Measurements from ENCODE around the gene SH3BP4. TPM values are rescaled to one million over a fixed set of nuclear protein-coding genes. Genes with fewer than 3 reads are reported as not detected.

Gene SH3BP4
- total RNA-seq, 1 donor from 2014 or later: 58.6 TPM

- Mint-ChIP-seq H3K27me3 (ENCODE audit: unreplicated experiment) (peaks cover 5% of the 10 kb centered on the region), H3K9me3 (ENCODE audit: unreplicated experiment) (no peaks in the 10 kb centered on the region), H3K27ac (ENCODE audit: unreplicated experiment) (no peak overlapping the region), H3K4me3 (ENCODE audit: unreplicated experiment) (no peak overlapping the region), H3K4me1 (ENCODE audit: unreplicated experiment) (peaks cover 15% of the 10 kb centered on the region), H3K36me3 (ENCODE audit: low read depth, unreplicated experiment) (peaks cover 19% of the 10 kb centered on the region)
- DNase-seq (ENCODE audit: low spot score): no peak
- TF ChIP-seq, protein P1, sequence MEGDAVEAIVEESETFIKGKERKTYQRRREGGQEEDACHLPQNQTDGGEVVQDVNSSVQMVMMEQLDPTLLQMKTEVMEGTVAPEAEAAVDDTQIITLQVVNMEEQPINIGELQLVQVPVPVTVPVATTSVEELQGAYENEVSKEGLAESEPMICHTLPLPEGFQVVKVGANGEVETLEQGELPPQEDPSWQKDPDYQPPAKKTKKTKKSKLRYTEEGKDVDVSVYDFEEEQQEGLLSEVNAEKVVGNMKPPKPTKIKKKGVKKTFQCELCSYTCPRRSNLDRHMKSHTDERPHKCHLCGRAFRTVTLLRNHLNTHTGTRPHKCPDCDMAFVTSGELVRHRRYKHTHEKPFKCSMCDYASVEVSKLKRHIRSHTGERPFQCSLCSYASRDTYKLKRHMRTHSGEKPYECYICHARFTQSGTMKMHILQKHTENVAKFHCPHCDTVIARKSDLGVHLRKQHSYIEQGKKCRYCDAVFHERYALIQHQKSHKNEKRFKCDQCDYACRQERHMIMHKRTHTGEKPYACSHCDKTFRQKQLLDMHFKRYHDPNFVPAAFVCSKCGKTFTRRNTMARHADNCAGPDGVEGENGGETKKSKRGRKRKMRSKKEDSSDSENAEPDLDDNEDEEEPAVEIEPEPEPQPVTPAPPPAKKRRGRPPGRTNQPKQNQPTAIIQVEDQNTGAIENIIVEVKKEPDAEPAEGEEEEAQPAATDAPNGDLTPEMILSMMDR (IDR thresholded peaks at IDR 0.05; ENCODE audit: unreplicated experiment): no peak
Observed at GRCh38 chr2:235024191-235024860, 72.5 kb downstream of the SH3BP4 start.

DNA sequence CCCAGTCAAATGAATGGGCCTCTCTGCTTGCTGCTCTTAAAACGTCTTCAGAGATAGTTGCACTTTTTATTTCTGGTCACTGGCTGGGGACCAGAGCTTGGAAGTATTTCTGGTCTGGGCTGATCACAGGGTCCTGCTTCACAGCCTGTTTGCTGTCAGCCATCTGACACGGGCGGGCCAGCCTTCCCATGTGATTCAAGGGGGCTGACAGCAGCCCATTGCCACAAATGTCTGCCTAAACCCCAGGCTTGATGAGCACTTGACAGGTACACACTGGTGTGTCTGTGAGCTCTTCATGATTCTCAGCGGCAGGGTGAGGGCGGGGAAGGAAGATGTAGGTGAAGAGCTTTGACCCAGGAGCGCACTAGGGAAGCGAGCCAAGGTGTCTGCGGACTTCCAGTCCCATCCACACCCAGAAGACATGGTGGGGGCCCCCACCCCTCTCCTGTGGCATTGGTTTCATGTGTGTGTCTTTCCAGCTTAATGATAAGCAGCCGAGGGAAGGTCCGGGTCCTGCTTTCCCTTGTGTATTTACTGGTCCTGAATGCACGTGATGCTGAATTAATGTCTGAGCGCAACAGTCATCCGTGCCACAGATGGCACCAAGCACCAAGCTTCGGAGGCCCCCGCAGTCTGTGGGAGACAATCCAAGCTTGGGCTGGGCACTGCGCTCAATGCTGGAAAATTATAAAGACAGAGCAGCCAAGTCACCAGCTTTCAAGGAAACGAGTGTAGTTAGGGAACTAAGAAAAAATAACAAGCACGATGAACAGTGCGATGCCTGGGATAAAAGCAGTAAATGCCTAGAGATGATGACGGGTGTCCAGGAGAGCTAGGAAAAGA, 73.3 kb downstream of the SH3BP4 start:
- TF ChIP-seq, protein P1 (IDR thresholded peaks at IDR 0.05; ENCODE audit: unreplicated experiment): no peak
- Mint-ChIP-seq H3K4me1 (ENCODE audit: unreplicated experiment) (peaks cover 15% of the 10 kb centered on the region), H3K36me3 (ENCODE audit: low read depth, unreplicated experiment) (peaks cover 19% of the 10 kb centered on the region), H3K4me3 (ENCODE audit: unreplicated experiment) (no peak overlapping the region), H3K9me3 (ENCODE audit: unreplicated experiment) (no peaks in the 10 kb centered on the region), H3K27me3 (ENCODE audit: unreplicated experiment) (peaks cover 8% of the 10 kb centered on the region), H3K27ac (ENCODE audit: unreplicated experiment) (no peak overlapping the region)
- DNase-seq (ENCODE audit: low spot score): no peak

GRCh38 chr2:235025800-235026536, 74.2 kb downstream of the SH3BP4 start:
- Mint-ChIP-seq H3K27me3 (ENCODE audit: unreplicated experiment) (peaks cover 8% of the 10 kb centered on the region), H3K4me1 (ENCODE audit: unreplicated experiment) (peaks cover 18% of the 10 kb centered on the region), H3K4me3 (ENCODE audit: unreplicated experiment) (no peak overlapping the region), H3K27ac (ENCODE audit: unreplicated experiment) (no peak overlapping the region), H3K36me3 (ENCODE audit: low read depth, unreplicated experiment) (peaks cover 19% of the 10 kb centered on the region), H3K9me3 (ENCODE audit: unreplicated experiment) (no peaks in the 10 kb centered on the region)
- DNase-seq (ENCODE audit: low spot score): no peak
- TF ChIP-seq, protein P1 (IDR thresholded peaks at IDR 0.05; ENCODE audit: unreplicated experiment): no peak

- TF ChIP-seq, protein P1 (IDR thresholded peaks at IDR 0.05; ENCODE audit: unreplicated experiment): no peak
- H3K9me3 Mint-ChIP-seq (ENCODE audit: unreplicated experiment): no peaks in the 10 kb centered on the region
- H3K27ac Mint-ChIP-seq (ENCODE audit: unreplicated experiment): no peak overlapping the region
- no peak for DNase-seq (ENCODE audit: low spot score)
- peaks cover 21% of the 10 kb centered on the region for H3K4me1 Mint-ChIP-seq (ENCODE audit: unreplicated experiment)
- peaks cover 8% of the 10 kb centered on the region for H3K27me3 Mint-ChIP-seq (ENCODE audit: unreplicated experiment)
- H3K36me3 Mint-ChIP-seq (ENCODE audit: low read depth, unreplicated experiment): peaks cover 19% of the 10 kb centered on the region
- peak overlapping the region; percentile 1 for H3K4me3 Mint-ChIP-seq (ENCODE audit: unreplicated experiment)
Observed at GRCh38 chr2:235026649-235027557, 75.1 kb downstream of the SH3BP4 start.
